WERI-Rb-1 (cell line): ENCODE results near the gene WWC1.
A peak's percentile ranks its signal among the peaks of the same experiment; 100 is the strongest.

ENCODE experiments used
- DNase-seq: peaks from one replicate; pipeline ENCODE4 v3.0.0-alpha.2; 2020
- H3K27ac ChIP-seq: fragments of 250-450 bp; sonication (Bioruptor Pico); 2 replicates; pipeline ENCODE4 v1.5.1; 2020; ENCODE audit warnings: mild to moderate bottlenecking, moderate library complexity
- H3K27me3 ChIP-seq: fragments of 250-450 bp; sonication (Bioruptor Pico); 2 replicates; pipeline ENCODE4 v1.5.1; 2021; ENCODE audit warnings: mild to moderate bottlenecking, low read depth, moderate library complexity; ENCODE audit not compliant: insufficient read depth, severe bottlenecking
- H3K36me3 ChIP-seq: fragments of 250-450 bp; sonication (Bioruptor Pico); 2 replicates; pipeline ENCODE4 v1.5.1; 2020; ENCODE audit warnings: mild to moderate bottlenecking, moderate library complexity
- H3K4me3 ChIP-seq: 2 replicates; pipeline ENCODE4 v1.5.1; 2011; ENCODE audit warnings: low read depth, mild to moderate bottlenecking, control low read depth, low read length
- H3K9me3 ChIP-seq: fragments of 250-450 bp; sonication (Bioruptor Pico); 2 replicates; pipeline ENCODE4 v1.5.1; 2021; ENCODE audit warnings: mild to moderate bottlenecking, moderate library complexity; ENCODE audit not compliant: severe bottlenecking
- CTCF ChIP-seq: IDR thresholded peaks from 2 replicates; pipeline ENCODE4 v1.5.1; 2011; ENCODE audit warnings: low read depth, mild to moderate bottlenecking, control low read depth, inconsistent platforms, low read length

The WWC1 gene

GRCh38 chr5:168364750-168365550 lies 73.5 kb downstream of the WWC1 start:
- no peaks in the 10 kb centered on the region for H3K9me3 ChIP-seq
- no peak for DNase-seq
- no peaks in the 10 kb centered on the region for H3K27me3 ChIP-seq
- no peak for TF ChIP-seq CTCF
- H3K4me3 ChIP-seq: no peak overlapping the region
- peaks cover 7% of the 10 kb centered on the region for H3K36me3 ChIP-seq
- H3K27ac ChIP-seq: no peak overlapping the region

- H3K27ac ChIP-seq: no peak overlapping the region
- no peak overlapping the region for H3K4me3 ChIP-seq
- DNase-seq: no peak
- no peaks in the 10 kb centered on the region for H3K27me3 ChIP-seq
- no peaks in the 10 kb centered on the region for H3K9me3 ChIP-seq
- peaks cover 7% of the 10 kb centered on the region for H3K36me3 ChIP-seq
- TF ChIP-seq CTCF: no peak
These were observed 74.2 kb downstream of the WWC1 start for GRCh38 chr5:168365581-168366081.

GRCh38 chr5:168366116-168366515 lies 74.7 kb downstream of the WWC1 start:
- Histone ChIP-seq H3K36me3 (peaks cover 7% of the 10 kb centered on the region), H3K9me3 (no peaks in the 10 kb centered on the region), H3K27me3 (no peaks in the 10 kb centered on the region), H3K4me3 (no peak overlapping the region), H3K27ac (no peak overlapping the region)
- no peak for DNase-seq
- TF ChIP-seq CTCF: no peak

GRCh38 chr5:168368854-168369253 lies 77.4 kb downstream of the WWC1 start:
- H3K9me3 ChIP-seq: no peaks in the 10 kb centered on the region
- no peak for DNase-seq
- H3K27me3 ChIP-seq: no peaks in the 10 kb centered on the region
- no peak overlapping the region for H3K4me3 ChIP-seq
- no peak for TF ChIP-seq CTCF
- H3K36me3 ChIP-seq: peaks cover 7% of the 10 kb centered on the region
- H3K27ac ChIP-seq: no peak overlapping the region

- Histone ChIP-seq H3K27ac (no peak overlapping the region), H3K9me3 (no peaks in the 10 kb centered on the region), H3K4me3 (no peak overlapping the region), H3K36me3 (peaks cover 7% of the 10 kb centered on the region), H3K27me3 (no peaks in the 10 kb centered on the region)
- TF ChIP-seq CTCF: no peak
- DNase-seq: peak; percentile 47
These were observed 79.4 kb downstream of the WWC1 start for GRCh38 chr5:168370831-168371230.
